Lower leg skin (tissue), 4 donors: ENCODE results near the gene AUTS2. TPM values are rescaled to one million over a fixed set of nuclear protein-coding genes. Genes with fewer than 3 reads are reported as not detected.

ENCODE experiments used
- DNase-seq, 2 donors: peaks; one replicate each; pipeline ENCODE4 v3.0.0-alpha.2; 2019; ENCODE audit warnings: low spot score in 2 of 2
- H3K4me3 ChIP-seq: fragments of 200-600 bp; sonication (generic); 2 replicates; pipeline ENCODE4 v1.5.1; 2017; ENCODE audit warnings: mild to moderate bottlenecking, low read depth; ENCODE audit not compliant: poor library complexity, severe bottlenecking
- POLR2A ChIP-seq, 2 donors: fragments of 450-650 bp; IDR thresholded peaks; one replicate each; pipeline ENCODE4 v1.6.1; 2016 to 2017; ENCODE audit warnings: antibody characterized with exemption in 2 of 2, mild to moderate bottlenecking in 1 of 2, moderate library complexity in 1 of 2
- whole genome bisulfite sequencing, 2 donors: methylation state at CpG; one replicate each; pipeline ENCODE4 v1.1.5; 2018; 5-methylcytosine and 5-hydroxymethylcytosine counted together
- intact Hi-C: fragments of 100-400 bp; cut with DNase I; formaldehyde crosslinking; loops from one replicate; pipeline ENCODE4 v1.15.0; 2023; ENCODE audit warnings: low total_unique reads
- total RNA-seq, 4 donors: library from RNA; depleted of rRNA; stranded (reverse); fragments of >200 nt; gene quantifications; one replicate each; pipeline ENCODE4 v1.1.0, GENCODE V29; 2016
- TF ChIP-seq, protein P1 (sequence below), 3 donors: fragments of 450-650 bp; IDR thresholded peaks; one replicate each; pipeline ENCODE4 v1.5.1; 2016; ENCODE audit warnings: antibody characterized with exemption in 3 of 3, mild to moderate bottlenecking in 3 of 3, moderate library complexity in 2 of 3

The AUTS2 gene
- total RNA-seq, 4 donors from 2014 or later = 30.8 to 41.9 (median 40.5) TPM

DNA sequence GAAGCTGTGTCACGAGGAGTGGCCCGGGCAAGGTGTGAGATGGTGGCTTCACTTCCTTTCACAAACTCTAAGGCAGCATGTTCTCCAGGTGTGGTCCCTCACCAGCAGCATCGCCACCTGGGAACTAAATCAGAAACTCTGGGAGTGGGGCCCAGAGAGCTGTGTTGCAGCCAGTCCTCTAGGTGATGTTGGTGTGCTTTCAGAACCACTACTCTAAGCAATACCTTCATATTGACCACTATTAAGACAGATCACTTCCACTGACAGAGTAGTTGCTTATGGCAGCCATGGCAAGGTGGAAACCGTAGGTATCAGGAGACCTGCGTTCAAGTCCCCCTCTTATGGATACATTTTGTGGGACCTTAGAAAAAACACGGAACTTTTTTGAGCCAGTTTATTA, 1037.9 kb downstream of the AUTS2 start:
- intact Hi-C loops = no loop called here
- no peak for DNase-seq
- H3K4me3 ChIP-seq = no peak overlapping the region
- no peak for TF ChIP-seq POLR2A (IDR thresholded peaks at IDR 0.05)
- TF ChIP-seq, protein P1, sequence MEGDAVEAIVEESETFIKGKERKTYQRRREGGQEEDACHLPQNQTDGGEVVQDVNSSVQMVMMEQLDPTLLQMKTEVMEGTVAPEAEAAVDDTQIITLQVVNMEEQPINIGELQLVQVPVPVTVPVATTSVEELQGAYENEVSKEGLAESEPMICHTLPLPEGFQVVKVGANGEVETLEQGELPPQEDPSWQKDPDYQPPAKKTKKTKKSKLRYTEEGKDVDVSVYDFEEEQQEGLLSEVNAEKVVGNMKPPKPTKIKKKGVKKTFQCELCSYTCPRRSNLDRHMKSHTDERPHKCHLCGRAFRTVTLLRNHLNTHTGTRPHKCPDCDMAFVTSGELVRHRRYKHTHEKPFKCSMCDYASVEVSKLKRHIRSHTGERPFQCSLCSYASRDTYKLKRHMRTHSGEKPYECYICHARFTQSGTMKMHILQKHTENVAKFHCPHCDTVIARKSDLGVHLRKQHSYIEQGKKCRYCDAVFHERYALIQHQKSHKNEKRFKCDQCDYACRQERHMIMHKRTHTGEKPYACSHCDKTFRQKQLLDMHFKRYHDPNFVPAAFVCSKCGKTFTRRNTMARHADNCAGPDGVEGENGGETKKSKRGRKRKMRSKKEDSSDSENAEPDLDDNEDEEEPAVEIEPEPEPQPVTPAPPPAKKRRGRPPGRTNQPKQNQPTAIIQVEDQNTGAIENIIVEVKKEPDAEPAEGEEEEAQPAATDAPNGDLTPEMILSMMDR (IDR thresholded peaks at IDR 0.05) = no peak
- 94 to 96% methylated on average over 6 of the region's 6 CpGs for WGBS, 2 donors

GRCh38 chr7:70637726-70638125, 1039.5 kb downstream of the AUTS2 start:
- WGBS, 2 donors = 29 to 33% methylated on average over 1 of the region's 1 CpG
- intact Hi-C loops = no loop called here
- H3K4me3 ChIP-seq = no peak overlapping the region
- TF ChIP-seq POLR2A (IDR thresholded peaks at IDR 0.05) = no peak
- TF ChIP-seq, protein P1 (IDR thresholded peaks at IDR 0.05) = no peak
- no peak for DNase-seq

- TF ChIP-seq, protein P1 (IDR thresholded peaks at IDR 0.05) = no peak
- no peak for TF ChIP-seq POLR2A (IDR thresholded peaks at IDR 0.05)
- no peak for DNase-seq
- H3K4me3 ChIP-seq = no peak overlapping the region
- intact Hi-C loops = no loop called here
- 57 to 65% methylated on average over 17 of the region's 17 CpGs for WGBS, 2 donors
These were observed 1040.2 kb downstream of the AUTS2 start for GRCh38 chr7:70638158-70639107.

- no peak overlapping the region for H3K4me3 ChIP-seq
- TF ChIP-seq, protein P1 (IDR thresholded peaks at IDR 0.05) = no peak
- no peak for TF ChIP-seq POLR2A (IDR thresholded peaks at IDR 0.05)
- intact Hi-C loops = no loop called here
- WGBS, 2 donors = 95 to 96% methylated on average over 5 of the region's 5 CpGs
- no peak for DNase-seq
These were observed 1042.1 kb downstream of the AUTS2 start for GRCh38 chr7:70640266-70640833.

GRCh38 chr7:70641882-70642281, 1043.6 kb downstream of the AUTS2 start:
- DNase-seq = no peak
- 93 to 98% methylated on average over 2 of the region's 2 CpGs for WGBS, 2 donors
- intact Hi-C loops = no loop called here
- TF ChIP-seq, protein P1 (IDR thresholded peaks at IDR 0.05) = no peak
- TF ChIP-seq POLR2A (IDR thresholded peaks at IDR 0.05) = no peak
- H3K4me3 ChIP-seq = no peak overlapping the region
